GM12878 (cell line): Measurements from ENCODE around the gene RNF40. TPM values are rescaled to one million over a fixed set of nuclear protein-coding genes. Genes with fewer than 3 reads are reported as not detected.

Source experiments
- ATAC-seq: fragments of 200-7000 bp; cut with Tn5 transposase; 3 replicates; pipeline ENCODE4 v1.9.1; 2020; ENCODE audit warnings: mild to moderate bottlenecking, moderate library complexity
- BruUV-seq: library from RNA; stranded (reverse); fragments of 400-500 nt; replicated peaks from 2 replicates; lab custom pipeline; 2021; lab: Mats Ljungman, UMichigan
- CTCF ChIA-PET: fragments of 300-600 bp; sonication (Branson Sonifier 250); formaldehyde crosslinking; extraction: SDS; loops from one replicate; lab custom pipeline; 2021; ENCODE audit warnings: inconsistent platforms; lab: Yijun Ruan, JAX
- POLR2A ChIA-PET: fragments of 350-600 bp; formaldehyde crosslinking; extraction: SDS; loops from one replicate; lab custom pipeline; 2021; ENCODE audit warnings: inconsistent platforms; lab: Charles Lee
- RAD21 ChIA-PET: fragments of 300-600 bp; sonication (Branson Sonifier 250); formaldehyde crosslinking; loops from one replicate; lab custom pipeline; 2023; ENCODE audit warnings: antibody characterized with exemption; ENCODE audit not compliant: unreplicated experiment; lab: Charles Lee
- SMC1A ChIA-PET: fragments of 300-600 bp; sonication (Branson Sonifier 250); formaldehyde crosslinking; loops from one replicate; lab custom pipeline; 2023; ENCODE audit not compliant: unreplicated experiment, uncharacterized antibody; lab: Charles Lee
- DNase-seq: peaks from one replicate; pipeline ENCODE4 v3.0.0-alpha.2; 2011; ENCODE audit warnings: low read depth, low spot score
- FAIRE-seq: peaks from 3 replicates; lab custom pipeline; 2011; peaks lifted over from hg19 to GRCh38; lab: Jason Lieb, UNC
- H2AFZ ChIP-seq: 2 replicates; pipeline ENCODE4 v1.6.0; 2011; ENCODE audit warnings: low read depth, low read length, control low read depth; ENCODE audit not compliant: control insufficient read depth
- H3K27ac ChIP-seq: 2 replicates; pipeline ENCODE4 v1.5.1; 2011; ENCODE audit warnings: control low read depth; ENCODE audit not compliant: control insufficient read depth, insufficient read depth
- H3K27me3 ChIP-seq, 2 experiments: replicated peaks in 1 of 2; 2 replicates each; pipeline versions ENCODE4 v1.6.0 to v1.6.1; 2011; ENCODE audit warnings: low read length in 1 of 2; ENCODE audit not compliant: control insufficient read depth in 2 of 2, insufficient read depth in 2 of 2
- H3K36me3 ChIP-seq, 2 experiments: 2 replicates each; pipeline ENCODE4 v1.5.1; 2011; ENCODE audit warnings: low read length in 1 of 2; ENCODE audit not compliant: control insufficient read depth in 2 of 2, insufficient read depth in 2 of 2
- H3K4me1 ChIP-seq: 2 replicates; pipeline ENCODE4 v1.6.1; 2011; ENCODE audit warnings: mild to moderate bottlenecking, low read length, moderate library complexity, mixed read lengths; ENCODE audit not compliant: control insufficient read depth, insufficient read depth
- H3K4me2 ChIP-seq: 2 replicates; pipeline ENCODE4 v1.6.0; 2011; ENCODE audit warnings: control low read depth; ENCODE audit not compliant: control insufficient read depth, insufficient read depth
- H3K4me3 ChIP-seq: fragments of 200-600 bp; sonication (generic); 2 replicates; pipeline ENCODE4 v1.5.1; 2016
- H3K79me2 ChIP-seq: 2 replicates; pipeline ENCODE4 v1.6.0; 2011; ENCODE audit warnings: low read length; ENCODE audit not compliant: control insufficient read depth, insufficient read depth
- H3K9ac ChIP-seq: 2 replicates; pipeline ENCODE4 v1.8.0; 2011; ENCODE audit warnings: low read length, control low read depth, mixed read lengths; ENCODE audit not compliant: control insufficient read depth, insufficient read depth
- H3K9me3 ChIP-seq: replicated peaks from 3 replicates; pipeline ENCODE4 v1.5.1; 2011; ENCODE audit warnings: mild to moderate bottlenecking, low read length; ENCODE audit not compliant: control insufficient read depth, insufficient read depth
- H4K20me1 ChIP-seq: 2 replicates; pipeline ENCODE4 v1.6.0; 2011; ENCODE audit not compliant: control insufficient read depth, insufficient read depth
- BCLAF1 ChIP-seq: fragments of 450-650 bp; IDR thresholded peaks from 2 replicates; pipeline ENCODE4 v1.6.1; 2017; ENCODE audit warnings: antibody characterized with exemption, mild to moderate bottlenecking, moderate library complexity
- BHLHE40 ChIP-seq, 2 experiments: fragments of 450-650 bp in 1 of 2; IDR thresholded peaks; 2 replicates each; pipeline ENCODE4 v1.6.1; 2011 to 2017; ENCODE audit warnings: low read depth in 2 of 2, borderline replicate concordance in 1 of 2, improper control_type of control experiment in 1 of 2, low read length in 1 of 2, mild to moderate bottlenecking in 1 of 2
- BMI1 ChIP-seq: fragments of 450-650 bp; IDR thresholded peaks from 2 replicates; pipeline ENCODE4 v1.6.1; 2016; ENCODE audit warnings: mild to moderate bottlenecking, moderate library complexity, borderline replicate concordance
- CBX3 ChIP-seq: fragments of 200-600 bp; sonication (generic); IDR thresholded peaks from 2 replicates; pipeline ENCODE4 v1.6.1; 2016; ENCODE audit warnings: low read depth, borderline replicate concordance
- EED ChIP-seq: sonication (generic); IDR thresholded peaks from 2 replicates; pipeline ENCODE4 v1.6.1; 2016; ENCODE audit warnings: antibody characterized with exemption, low read depth
- MXI1 ChIP-seq: fragments of 150-350 bp; IDR thresholded peaks from 2 replicates; pipeline ENCODE4 v1.6.1; 2011; ENCODE audit warnings: low read depth, mild to moderate bottlenecking, inconsistent platforms, low read length, improper control_type of control experiment
- RFX5 ChIP-seq: IDR thresholded peaks from 2 replicates; pipeline ENCODE4 v1.6.1; 2011; ENCODE audit warnings: low read depth, low read length, improper control_type of control experiment
- ZNF592 ChIP-seq: fragments of 450-650 bp; IDR thresholded peaks from 2 replicates; pipeline ENCODE4 v1.6.1; 2017; ENCODE audit warnings: mild to moderate bottlenecking, moderate library complexity
- WGBS: methylation state at CpG from one replicate; pipeline ENCODE4 v1.1.6; 2016; ENCODE audit warnings: low lambda C conversion rate; ENCODE audit not compliant: insufficient replicate concordance, insufficient coverage; ENCODE audit errors: missing lambda C conversion rate; 5-methylcytosine and 5-hydroxymethylcytosine counted together
- in situ Hi-C: fragments of 300-500 bp; cut with MboI; formaldehyde crosslinking; loops from 9 replicates; pipeline ENCODE4 v1.14.3; 2018; ENCODE audit warnings: mixed read lengths
- intact Hi-C: fragments of 100-400 bp; cut with micrococcal nuclease; formaldehyde crosslinking; loops from one replicate; pipeline ENCODE4 v1.14.2; 2022; ENCODE audit not compliant: unreplicated experiment
- polyA plus RNA-seq, 11 experiments: library from polyadenylated mRNA; depleted of rRNA in 4 of 11; unstranded in 6 of 11; stranded (reverse) in 5 of 11; fragments of >200 nt; fragmentation: Nextera tagmentation in 4 of 11; fragmentation: Illumina TruSeq in 1 of 11; extraction: Ambion mirVana in 4 of 11; extraction: Trizol in 1 of 11; gene quantifications; 1 replicate in 1 of 11; 2 replicates in 10 of 11; pipeline versions ENCODE4 v1.2.1 to v1.2.3, GENCODE V29; 2011 to 2016; ENCODE audit warnings: inconsistent platforms in 2 of 11, missing spikeins in 2 of 11, low read depth in 1 of 11
- total RNA-seq, 4 experiments: library from RNA; depleted of rRNA in 3 of 4; stranded (reverse); fragments of >200 nt in 3 of 4; fragmentation: Illumina TruSeq in 1 of 4; extraction: Trizol in 1 of 4; gene quantifications; 2 replicates each; pipeline versions ENCODE4 v1.2.1 to v1.2.3, GENCODE V29; 2013 to 2021

Gene RNF40
- total and polyA plus RNA-seq, 10 of the 15 experiments (the other 5 are each of a cell fraction or from before 2014, with no cell fraction given) = 3.7 to 97.6 (median 58.4) TPM

- H3K4me3 ChIP-seq = no peak overlapping the region
- no peaks in the 10 kb centered on the region for H3K4me1 ChIP-seq
- ATAC-seq = no peak
- H3K27ac ChIP-seq = no peak overlapping the region
- H3K36me3 ChIP-seq = no peaks in the 10 kb centered on the region
- no peak for FAIRE-seq
- WGBS = 88% methylated on average over 57 of the region's 57 CpGs
- ChIA-PET RAD21 (no interaction called here), POLR2A (no interaction called here), SMC1A (interaction anchor here (0.6 to 1.1 kb wide), 2 partner anchors 56 to 62 kb away, joined by 3 read pairs; no protein-coding TSS in a partner anchor), CTCF (interaction anchor here (0.6 to 0.7 kb wide), 2 partner anchors 65 to 159 kb away, joined by 3 read pairs; no protein-coding TSS in a partner anchor)
- DNase-seq = no peak
- H3K9me3 ChIP-seq = no peaks in the 10 kb centered on the region
- no peak overlapping the region for H3K4me2 ChIP-seq
- intact Hi-C loops (no loop called here), in situ Hi-C loops (no loop called here)
- H3K9ac ChIP-seq = no peak overlapping the region
- H3K27me3 ChIP-seq = peaks cover 0 to 3% of the 10 kb centered on the region in 2 experiments; a peak in 2 of 4 replicates
- TF ChIP-seq ZNF592 = no peak
- no peak for TF ChIP-seq RFX5
- no peak for TF ChIP-seq BHLHE40 (IDR thresholded peaks at IDR 0.05; ENCODE audit: borderline replicate concordance in 1 of 2, low read depth in 2 of 2, low read length in 1 of 2)
- TF ChIP-seq MXI1 = no peak
- no peak for TF ChIP-seq BCLAF1
- no peak for TF ChIP-seq BMI1
- no peak for TF ChIP-seq CBX3
- no peak for TF ChIP-seq EED
- no peaks in the 10 kb centered on the region for H3K79me2 ChIP-seq
- H4K20me1 ChIP-seq = no peaks in the 10 kb centered on the region
- BruUV-seq = no TSS peak
- H2AFZ ChIP-seq = no peak overlapping the region
These were observed 21.4 kb downstream of the RNF40 start for GRCh38 chr16:30783280-30784109.
